ENCODE results near the gene TXNRD3. TPM values are rescaled to one million over a fixed set of nuclear protein-coding genes. Genes with fewer than 3 reads are reported as not detected.

TXNRD3 gene
- polyA plus RNA-seq, 3 donors: 0.57 to 1.7 (median 0.90) TPM

GRCh38 chr3:126672741-126673140, 17.8 kb upstream of the TXNRD3 start:
- no peak overlapping the region for H3K4me3 ChIP-seq (replicated peaks in 1 of 3; ENCODE audit: low read depth in 2 of 3, low read length in 3 of 3)
- H3K4me1 ChIP-seq (ENCODE audit: control insufficient read depth in 1 of 2, insufficient read depth in 2 of 2, low read length in 2 of 2): no peaks in the 10 kb centered on the region
- no peak for TF ChIP-seq CTCF (IDR thresholded peaks at IDR 0.05)
- H3K4me2 ChIP-seq (replicated peaks; ENCODE audit: extremely low read depth, low read length, poor library complexity, severe bottlenecking): no peak overlapping the region
- no peaks in the 10 kb centered on the region for H3K27me3 ChIP-seq (ENCODE audit: control insufficient read depth in 2 of 2, insufficient read depth in 2 of 2, low read length in 2 of 2)
- WGBS (ENCODE audit: insufficient coverage): 94% methylated on average over 6 of the region's 6 CpGs
- no peak for DNase-seq
- no peak overlapping the region for H3K9ac ChIP-seq (ENCODE audit: insufficient read depth, low read length, poor library complexity, severe bottlenecking)
- intact Hi-C loops (cut with micrococcal nuclease): no loop called here
- no peak overlapping the region for H2AFZ ChIP-seq (ENCODE audit: insufficient read depth, low read depth, low read length, poor library complexity, severe bottlenecking)
- Mint-ChIP-seq H3K36me3 (no peaks in the 10 kb centered on the region), H3K27ac (no peak overlapping the region), H3K4me3 (no peak overlapping the region), H3K9me3 (peaks cover 3 to 24% (median 11%) of the 10 kb centered on the region in 7 donors), H3K4me1 (peaks cover 4% of the 10 kb centered on the region), H3K27me3 (ENCODE audit: low read depth in 3 of 3) (peaks cover 2 to 7% (median 5%) of the 10 kb centered on the region in 3 donors)
- H3K27ac ChIP-seq (ENCODE audit: low read depth in 1 of 2, low read length in 2 of 2): no peak overlapping the region
- H3K36me3 ChIP-seq (replicated peaks in 1 of 2; ENCODE audit: control insufficient read depth in 1 of 2, insufficient read depth in 2 of 2, low read length in 2 of 2): no peaks in the 10 kb centered on the region
- no peaks in the 10 kb centered on the region for H4K20me1 ChIP-seq (ENCODE audit: insufficient read depth, low read length)
- no peaks in the 10 kb centered on the region for H3K79me2 ChIP-seq (ENCODE audit: insufficient read depth, low read length)
- H3K9me3 ChIP-seq (replicated peaks in 1 of 2; ENCODE audit: control insufficient read depth in 1 of 2, insufficient read depth in 1 of 2, low read length in 2 of 2): peaks cover 0 to 20% of the 10 kb centered on the region in 2 donors

- intact Hi-C loops (cut with micrococcal nuclease): no loop called here
- Histone ChIP-seq H3K36me3 (replicated peaks in 1 of 2; ENCODE audit: control insufficient read depth in 1 of 2, insufficient read depth in 2 of 2, low read length in 2 of 2) (no peaks in the 10 kb centered on the region), H3K9ac (ENCODE audit: insufficient read depth, low read length, poor library complexity, severe bottlenecking) (no peak overlapping the region), H4K20me1 (ENCODE audit: insufficient read depth, low read length) (no peaks in the 10 kb centered on the region), H2AFZ (ENCODE audit: insufficient read depth, low read depth, low read length, poor library complexity, severe bottlenecking) (no peak overlapping the region), H3K4me2 (replicated peaks; ENCODE audit: extremely low read depth, low read length, poor library complexity, severe bottlenecking) (no peak overlapping the region), H3K27ac (ENCODE audit: low read depth in 1 of 2, low read length in 2 of 2) (no peak overlapping the region), H3K79me2 (ENCODE audit: insufficient read depth, low read length) (no peaks in the 10 kb centered on the region), H3K27me3 (ENCODE audit: control insufficient read depth in 2 of 2, insufficient read depth in 2 of 2, low read length in 2 of 2) (no peaks in the 10 kb centered on the region), H3K9me3 (replicated peaks in 1 of 2; ENCODE audit: control insufficient read depth in 1 of 2, insufficient read depth in 1 of 2, low read length in 2 of 2) (peaks cover 0 to 20% of the 10 kb centered on the region in 2 donors), H3K4me3 (replicated peaks in 1 of 3; ENCODE audit: low read depth in 2 of 3, low read length in 3 of 3) (no peak overlapping the region), H3K4me1 (ENCODE audit: control insufficient read depth in 1 of 2, insufficient read depth in 2 of 2, low read length in 2 of 2) (no peaks in the 10 kb centered on the region)
- H3K27me3 Mint-ChIP-seq (ENCODE audit: low read depth in 3 of 3): peaks cover 0 to 5% (median 1%) of the 10 kb centered on the region in 3 donors
- H3K4me3 Mint-ChIP-seq: no peak overlapping the region
- H3K27ac Mint-ChIP-seq: no peak overlapping the region
- H3K4me1 Mint-ChIP-seq: peaks cover 4% of the 10 kb centered on the region
- H3K36me3 Mint-ChIP-seq: no peaks in the 10 kb centered on the region
- WGBS (ENCODE audit: insufficient coverage): 92% methylated on average over 7 of the region's 7 CpGs
- no peak for TF ChIP-seq CTCF (IDR thresholded peaks at IDR 0.05)
- peaks cover 3 to 24% (median 11%) of the 10 kb centered on the region in 7 donors for H3K9me3 Mint-ChIP-seq
- no peak for DNase-seq
Observed at GRCh38 chr3:126672340-126672739, 17.4 kb upstream of the TXNRD3 start.
